Measurements from ENCODE around the gene ADAMTS14.

GRCh38 chr10:70683940-70684339 is 11.6 kb downstream of the ADAMTS14 start:
- TF ChIP-seq CTCF (IDR thresholded peaks at IDR 0.05; ENCODE audit: low read depth, low read length, poor library complexity, severe bottlenecking) (no peak), EZH2phosphoT487 (IDR thresholded peaks at IDR 0.05; ENCODE audit: borderline replicate concordance, low read length) (no peak)

Data from DOHH2 (cell line).